HG03175 (cell line): ENCODE results near the gene TBL1X.

Experiments used
- ATAC-seq: cut with Tn5 transposase; IDR thresholded peaks from one replicate; pipeline ENCODE4 v1.9.1; 2021; ENCODE audit warnings: mild to moderate bottlenecking, moderate library complexity; ENCODE audit not compliant: unreplicated experiment

Gene TBL1X

DNA sequence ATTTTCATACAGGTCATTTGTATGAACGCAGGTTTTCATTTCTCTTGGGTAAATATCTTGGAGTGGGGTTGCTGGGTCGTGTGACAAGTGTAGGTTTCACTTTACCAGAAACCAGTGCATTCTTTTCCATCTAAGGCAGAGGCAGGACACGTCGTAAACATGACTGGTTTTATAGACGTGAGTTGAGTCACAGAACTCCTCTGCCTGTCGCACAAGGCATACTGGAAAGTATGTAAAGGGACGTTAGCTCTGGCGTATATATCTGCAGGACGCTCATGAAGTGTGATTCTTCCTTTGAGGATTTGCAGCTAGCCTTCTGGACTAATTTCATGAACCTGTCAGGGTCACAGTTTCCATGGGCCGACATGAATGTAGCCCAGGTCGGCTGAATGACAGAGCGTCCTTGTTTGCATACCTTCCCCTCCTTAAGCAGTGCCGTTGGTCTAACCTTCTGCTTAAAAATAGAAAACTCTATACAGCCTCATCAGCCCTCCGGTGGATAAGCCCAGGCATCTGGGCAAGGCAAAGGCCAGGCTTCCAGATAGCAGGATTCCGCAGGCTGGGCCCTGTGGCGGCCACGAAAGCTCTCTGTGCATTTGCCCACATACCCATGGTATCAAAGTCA is 194.8 kb downstream of the TBL1X start:
- ATAC-seq = no peak

GRCh38 chrX:9662148-9662547 is 197.3 kb downstream of the TBL1X start:
- ATAC-seq = no peak

- no peak for ATAC-seq
These were observed 198.4 kb downstream of the TBL1X start for GRCh38 chrX:9663216-9663615.

DNA sequence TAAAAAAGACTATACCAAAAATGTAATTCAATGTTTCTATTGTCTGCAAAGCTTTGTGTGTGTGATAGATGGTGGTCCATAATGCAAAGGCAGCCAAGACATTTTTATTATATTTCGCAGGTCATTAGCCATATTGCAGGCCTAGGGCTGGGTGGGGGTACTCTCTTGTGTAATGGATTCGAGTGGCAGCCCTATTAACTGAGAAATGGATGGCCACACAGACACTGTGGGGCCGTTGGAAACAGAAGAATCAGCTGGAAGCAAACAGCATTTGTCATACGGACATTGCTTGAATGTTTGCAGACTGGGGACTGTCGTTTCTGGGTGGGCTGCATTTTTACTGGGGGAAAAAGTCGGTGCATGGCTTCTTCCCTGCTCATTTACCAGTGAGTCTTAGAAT is 199.4 kb downstream of the TBL1X start:
- ATAC-seq = no peak

GRCh38 chrX:9665113-9665512 is 200.3 kb downstream of the TBL1X start:
- no peak for ATAC-seq

- ATAC-seq = no peak
These were observed 203.7 kb downstream of the TBL1X start for GRCh38 chrX:9668537-9668936.

DNA sequence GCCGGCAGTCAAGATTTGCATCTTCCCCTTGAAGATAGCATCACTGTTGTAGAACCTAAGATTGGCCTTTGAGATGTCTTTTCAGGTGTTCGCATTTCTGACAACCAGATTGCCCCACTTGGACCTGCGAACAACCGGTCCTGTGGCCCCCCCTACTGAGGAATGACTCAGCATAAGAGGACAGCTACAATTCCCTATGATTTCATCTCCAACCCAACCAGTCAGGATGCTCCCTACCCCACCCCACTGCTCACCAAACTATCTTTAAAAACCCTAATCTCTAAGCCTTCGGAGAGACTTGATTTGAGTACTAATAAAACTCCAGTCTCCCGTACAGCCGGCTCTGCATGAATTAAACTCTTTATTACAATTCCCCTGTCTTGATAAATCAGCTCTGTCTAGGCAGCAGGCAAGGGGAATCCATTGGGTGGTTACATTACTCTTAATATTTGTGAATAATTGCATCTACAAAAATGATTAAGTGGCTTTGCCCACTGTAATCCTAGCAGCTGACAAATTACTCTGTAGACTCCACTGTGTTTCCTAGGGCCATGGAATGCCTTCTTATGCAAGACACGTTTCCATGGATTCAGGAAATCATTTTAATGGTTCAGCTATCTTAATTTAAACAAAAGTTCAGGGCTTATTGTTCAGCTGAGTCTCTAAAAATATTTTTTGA is 205.4 kb downstream of the TBL1X start:
- ATAC-seq = no peak

DNA sequence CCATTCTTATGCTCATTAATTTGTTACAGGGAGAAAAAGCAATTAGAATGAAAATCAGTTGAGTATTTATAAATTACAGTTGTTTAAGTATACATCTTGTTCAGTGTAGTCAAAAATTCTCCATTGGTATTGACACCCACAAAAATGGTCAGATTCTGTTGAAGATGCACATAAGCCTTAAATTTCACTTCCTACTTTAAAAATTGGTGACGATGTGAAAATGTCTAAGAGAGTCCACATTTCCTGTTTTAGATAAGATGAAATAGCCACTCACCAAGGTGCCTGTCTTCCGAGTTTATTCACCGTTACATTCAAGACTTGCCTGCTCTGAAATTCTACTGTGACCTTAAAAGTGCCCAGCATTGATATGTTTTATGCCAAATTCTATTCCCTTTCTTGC is 207.1 kb downstream of the TBL1X start:
- no peak for ATAC-seq

DNA sequence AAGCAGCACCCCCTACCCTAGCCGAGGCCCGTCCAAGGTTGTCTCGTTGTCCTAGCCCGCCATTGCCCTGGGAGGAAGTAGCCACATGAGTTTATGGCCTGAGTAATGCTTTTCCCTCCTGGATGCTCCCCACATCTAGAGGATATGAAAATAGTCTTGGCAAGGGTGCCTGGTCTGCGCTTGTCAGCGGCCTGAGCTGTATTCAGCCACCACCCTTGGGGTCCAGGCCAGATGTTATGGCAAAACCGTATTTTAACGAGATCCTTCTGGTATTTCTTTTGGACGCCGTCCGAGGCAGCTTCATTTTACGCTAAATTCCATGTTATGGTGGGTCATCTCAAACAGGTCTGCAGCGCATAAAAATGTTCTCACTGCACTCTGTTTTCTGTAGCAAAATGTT is 211.4 kb downstream of the TBL1X start:
- no peak for ATAC-seq

DNA sequence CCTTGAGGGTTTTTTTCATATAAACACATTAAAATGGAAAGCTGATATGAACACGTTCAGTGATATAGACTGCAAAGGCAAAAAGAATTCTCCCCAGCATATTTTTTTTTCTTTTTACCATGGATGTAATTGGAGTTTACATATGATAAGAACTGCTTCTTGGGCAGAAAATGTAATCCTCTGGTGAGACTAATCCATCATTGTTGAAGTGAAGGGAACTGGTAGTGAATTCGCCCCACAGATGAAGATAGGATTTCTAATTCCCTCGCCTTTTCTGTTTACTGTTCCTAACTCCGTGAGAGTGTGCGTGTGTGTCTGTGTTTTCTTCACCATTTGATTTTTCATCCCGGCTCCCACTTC is 211.9 kb downstream of the TBL1X start:
- no peak for ATAC-seq

GRCh38 chrX:9677098-9677739 is 212.4 kb downstream of the TBL1X start:
- ATAC-seq = peak; percentile 98

- no peak for ATAC-seq
These were observed 213.5 kb downstream of the TBL1X start for GRCh38 chrX:9678215-9678965.

GRCh38 chrX:9681011-9681410 is 216.2 kb downstream of the TBL1X start:
- no peak for ATAC-seq

GRCh38 chrX:9681422-9681821 is 216.6 kb downstream of the TBL1X start:
- ATAC-seq = no peak

DNA sequence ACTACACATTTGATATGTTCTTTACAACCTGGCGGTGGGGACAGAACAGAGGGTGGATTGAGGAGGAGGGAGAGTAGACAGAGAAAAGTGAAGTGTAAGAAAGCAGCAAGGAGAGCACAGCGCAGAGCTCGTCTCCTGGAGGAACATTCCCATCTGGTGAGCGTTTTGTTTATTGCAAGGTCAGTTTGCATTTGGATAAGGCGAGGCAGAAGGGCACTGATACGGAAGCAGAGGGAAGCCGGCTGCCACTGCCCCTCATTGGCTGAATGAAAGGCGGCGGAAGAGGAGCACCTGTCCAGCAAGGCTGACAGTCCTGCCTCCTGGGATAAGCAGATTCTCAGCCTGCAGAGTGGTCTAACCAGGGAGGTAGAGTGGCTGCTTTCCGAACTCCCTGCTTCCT is 217.6 kb downstream of the TBL1X start:
- ATAC-seq = no peak

DNA sequence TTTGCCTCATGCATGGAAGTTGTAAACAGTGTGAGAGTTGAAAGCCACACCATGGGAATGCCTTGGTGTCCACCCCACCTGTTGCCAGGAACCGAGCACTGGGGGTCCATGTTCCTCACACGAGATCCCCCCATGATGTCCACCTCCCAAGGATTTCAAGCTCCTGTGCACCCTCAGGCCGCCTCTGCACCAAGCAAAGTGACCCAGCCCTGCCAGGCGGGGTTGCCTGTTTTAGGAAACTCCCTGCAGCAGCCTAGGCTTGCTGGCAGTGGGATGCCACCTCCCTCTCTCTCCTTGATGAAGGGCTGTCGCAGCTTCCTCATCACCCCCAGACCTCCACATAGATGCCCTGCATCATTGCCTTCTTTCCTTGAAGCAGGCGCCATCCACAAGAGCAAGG is 218.0 kb downstream of the TBL1X start:
- ATAC-seq = no peak

- ATAC-seq = no peak
These were observed 218.5 kb downstream of the TBL1X start for GRCh38 chrX:9683350-9683749.

- no peak for ATAC-seq
These were observed 223.0 kb downstream of the TBL1X start for GRCh38 chrX:9687899-9688298.

DNA sequence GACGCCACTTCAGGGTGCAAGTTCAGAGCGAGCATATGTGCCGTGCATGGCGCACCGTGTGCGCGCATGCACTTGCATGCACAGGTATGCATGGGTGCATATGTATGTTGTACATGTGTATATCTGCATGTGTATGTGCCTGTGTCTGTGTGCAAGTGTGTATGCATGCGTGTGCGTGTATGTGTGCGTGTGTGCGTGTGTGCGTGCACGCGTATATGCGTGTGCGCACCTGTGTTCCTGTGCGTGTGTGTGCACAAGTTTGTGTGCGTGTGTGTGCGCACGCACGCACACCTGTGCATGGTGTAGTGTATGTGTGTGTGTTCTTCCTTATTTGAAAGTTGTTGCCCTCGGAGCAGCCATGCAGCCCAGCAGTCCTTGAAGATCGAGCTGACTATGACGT is 224.0 kb downstream of the TBL1X start:
- ATAC-seq = no peak

DNA sequence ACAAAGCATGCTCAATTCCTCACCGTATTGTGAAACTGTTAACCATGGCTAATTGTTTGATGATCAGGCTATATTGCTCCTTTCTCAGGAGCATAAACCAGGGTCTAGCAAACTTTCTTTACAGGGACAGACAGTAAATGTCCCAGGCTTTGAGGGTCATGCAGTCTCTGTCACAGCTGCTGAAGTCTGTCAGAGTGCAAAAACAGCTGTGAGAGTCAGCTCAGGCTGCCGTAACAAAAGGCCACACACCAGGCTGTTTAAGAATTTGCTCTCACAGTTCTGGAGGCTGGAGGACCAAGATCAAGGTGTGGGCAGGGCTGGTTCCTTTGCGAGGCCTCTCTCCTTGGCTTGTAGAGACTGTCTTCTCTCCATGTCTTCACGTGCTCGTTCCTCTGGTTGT is 225.2 kb downstream of the TBL1X start:
- no peak for ATAC-seq

DNA sequence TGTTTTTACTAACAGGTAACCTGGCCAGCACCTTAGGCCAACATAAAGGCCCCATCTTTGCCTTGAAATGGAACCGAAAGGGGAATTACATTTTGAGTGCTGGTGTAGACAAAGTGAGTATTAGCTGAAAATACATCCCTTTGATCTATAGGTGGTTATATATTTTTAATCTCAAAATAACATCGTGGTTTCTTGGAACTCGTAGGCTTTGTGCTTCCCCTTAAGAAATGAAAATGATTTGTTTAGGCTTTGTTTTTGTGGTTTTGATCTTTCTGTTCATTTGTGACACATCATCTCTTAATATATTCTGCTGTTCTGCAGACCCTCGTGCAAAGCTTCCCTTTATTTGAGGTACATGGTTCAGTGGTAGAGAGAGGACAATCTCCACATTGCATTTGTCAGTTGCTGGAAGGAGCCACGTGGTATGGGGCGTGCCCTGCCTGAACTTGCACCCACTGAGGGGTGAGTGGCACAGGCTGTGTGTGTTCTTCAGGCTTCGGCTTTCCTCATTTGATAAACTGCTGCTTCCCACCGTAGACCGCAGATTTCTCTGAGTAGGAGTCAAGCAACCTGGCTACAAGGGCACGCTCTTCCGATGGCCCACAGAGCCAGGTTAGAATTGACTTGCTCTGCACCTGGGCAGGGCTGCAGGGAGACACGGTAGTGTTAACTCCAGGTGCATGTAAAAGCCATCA is 228.6 kb downstream of the TBL1X start:
- ATAC-seq = no peak
